Raji (cell line): ENCODE results near the gene DYNLL1.

Experiments
- POLR2A ChIP-seq: IDR thresholded peaks from 2 replicates; pipeline ENCODE4 v1.6.1; 2011; ENCODE audit warnings: low read depth, low read length, control low read depth; ENCODE audit not compliant: insufficient read depth

The DYNLL1 gene

GRCh38 chr12:120469450-120470149 is 26.3 kb upstream of the DYNLL1 start, which contains the start of gene SRSF9:
TSS of gene SRSF9 (minus strand) at chr12:120469748. CDS start at chr12:120469609, 139 bp downstream.
- peak; percentile 92 for TF ChIP-seq POLR2A

GRCh38 chr12:120470150-120470784 is 25.6 kb upstream of the DYNLL1 start:
- TF ChIP-seq POLR2A: no peak

- TF ChIP-seq POLR2A: no peak
Observed at GRCh38 chr12:120472521-120472920, 23.4 kb upstream of the DYNLL1 start.

GRCh38 chr12:120473807-120474615 is 21.9 kb upstream of the DYNLL1 start:
- no peak for TF ChIP-seq POLR2A

- TF ChIP-seq POLR2A: no peak
Observed at GRCh38 chr12:120474616-120474960, 21.3 kb upstream of the DYNLL1 start.

GRCh38 chr12:120475643-120476042 is 20.3 kb upstream of the DYNLL1 start:
- TF ChIP-seq POLR2A: no peak

- no peak for TF ChIP-seq POLR2A
Observed at GRCh38 chr12:120479458-120479857, 16.5 kb upstream of the DYNLL1 start.

- no peak for TF ChIP-seq POLR2A
Observed at GRCh38 chr12:120480211-120480610, 15.7 kb upstream of the DYNLL1 start.

- no peak for TF ChIP-seq POLR2A
Observed at GRCh38 chr12:120481022-120481767, 14.7 kb upstream of the DYNLL1 start.

- TF ChIP-seq POLR2A: no peak
Observed at GRCh38 chr12:120483621-120484020, 12.3 kb upstream of the DYNLL1 start.

GRCh38 chr12:120485961-120486881 is 9.7 kb upstream of the DYNLL1 start:
- TF ChIP-seq POLR2A: no peak

- no peak for TF ChIP-seq POLR2A
Observed at GRCh38 chr12:120488057-120488640, 7.8 kb upstream of the DYNLL1 start.

GRCh38 chr12:120489018-120489417 is 6.9 kb upstream of the DYNLL1 start:
- TF ChIP-seq POLR2A: no peak

- TF ChIP-seq POLR2A: no peak
Observed at GRCh38 chr12:120490325-120490724, 5.6 kb upstream of the DYNLL1 start.

- no peak for TF ChIP-seq POLR2A
Observed at GRCh38 chr12:120490833-120491512, 4.9 kb upstream of the DYNLL1 start.
